Spleen (tissue), 11 donors: ENCODE data around the gene FGGY. TPM values are rescaled to one million over a fixed set of nuclear protein-coding genes. Genes with fewer than 3 reads are reported as not detected.

Experiments
- DNase-seq: peaks from one replicate; pipeline ENCODE4 v3.0.0-alpha.2; 2020
- H3K27ac ChIP-seq, 8 donors: fragments of 200-600 bp; sonication (generic) in 7 of 8; 1 replicate in 4 of 8; 2 replicates in 4 of 8; pipeline versions ENCODE4 v1.5.0 to v1.8.0; 2016 to 2021; ENCODE audit warnings: inconsistent platforms in 4 of 8, mild to moderate bottlenecking in 4 of 8, moderate library complexity in 1 of 8
- H3K27me3 ChIP-seq, 7 donors: fragments of 200-600 bp; sonication (generic) in 6 of 7; replicated peaks in 1 of 7; 1 replicate in 4 of 7; 2 replicates in 3 of 7; pipeline versions ENCODE4 v1.5.0 to v1.8.0; 2016 to 2021; ENCODE audit warnings: inconsistent platforms in 3 of 7, mild to moderate bottlenecking in 1 of 7
- H3K36me3 ChIP-seq, 6 donors: fragments of 200-600 bp; sonication (generic) in 5 of 6; 1 replicate in 4 of 6; 2 replicates in 2 of 6; pipeline versions ENCODE4 v1.5.0 to v1.8.0; 2016 to 2021; ENCODE audit warnings: inconsistent platforms in 2 of 6
- H3K4me1 ChIP-seq, 6 donors: fragments of 200-600 bp; sonication (generic) in 5 of 6; 1 replicate in 3 of 6; 2 replicates in 3 of 6; pipeline versions ENCODE4 v1.5.0 to v1.8.0; 2016 to 2021; ENCODE audit warnings: inconsistent platforms in 3 of 6
- H3K4me3 ChIP-seq, 8 donors: fragments of 200-600 bp; sonication (generic) in 7 of 8; 1 replicate in 4 of 8; 2 replicates in 4 of 8; pipeline versions ENCODE4 v1.5.0 to v1.8.0; 2016 to 2021; ENCODE audit warnings: inconsistent platforms in 4 of 8, mild to moderate bottlenecking in 4 of 8, moderate library complexity in 2 of 8
- H3K9me3 ChIP-seq, 8 donors: fragments of 200-600 bp; sonication (generic) in 7 of 8; 1 replicate in 4 of 8; 2 replicates in 4 of 8; pipeline versions ENCODE4 v1.5.0 to v1.8.0; 2016 to 2021; ENCODE audit warnings: inconsistent platforms in 4 of 8
- CTCF ChIP-seq, 11 experiments: fragments of 200-600 bp in 7 of 11; fragments of 450-650 bp in 4 of 11; sonication (generic) in 4 of 11; IDR thresholded peaks in 8 of 11; conservative IDR thresholded peaks in 3 of 11; 1 replicate in 7 of 11; 2 replicates in 4 of 11; pipeline versions ENCODE4 v1.4.0 to v1.8.0; 2016 to 2021; ENCODE audit warnings: antibody characterized with exemption in 11 of 11, inconsistent platforms in 4 of 11, mild to moderate bottlenecking in 1 of 11
- POLR2A ChIP-seq, 3 donors: fragments of 450-650 bp; IDR thresholded peaks; one replicate each; pipeline ENCODE4 v1.5.1; 2017; ENCODE audit warnings: antibody characterized with exemption in 3 of 3, mild to moderate bottlenecking in 1 of 3
- POLR2AphosphoS5 ChIP-seq, 3 donors: sonication (generic); formaldehyde crosslinking; IDR thresholded peaks; one replicate each; pipeline ENCODE4 v1.5.1; 2017; ENCODE audit warnings: antibody characterized with exemption in 3 of 3
- WGBS, 5 donors: extraction: QIAGEN DNeasy Blood & Tissue Kit in 3 of 5; methylation state at CpG; one replicate each; pipeline versions ENCODE4 v1.1.5 to v1.1.7; 2013 to 2018; 5-methylcytosine and 5-hydroxymethylcytosine counted together
- intact Hi-C: fragments of 100-400 bp; cut with DNase I; formaldehyde crosslinking; loops from one replicate; pipeline ENCODE4 v1.15.0; 2023; ENCODE audit warnings: low total_unique reads
- polyA plus RNA-seq, 3 donors: library from polyadenylated mRNA; stranded (reverse); fragments of 200-250 nt; gene quantifications; one replicate each; pipeline ENCODE4 v1.2.1, GENCODE V29; 2013
- total RNA-seq, 7 donors: library from RNA; depleted of rRNA in 3 of 7; stranded (reverse); fragments of >200 nt in 3 of 7; fragmentation: NEBNext Ultra II Directional in 4 of 7; extraction: Animal tissue kit (Norgen Biotek cat#: 25700) in 4 of 7; gene quantifications; one replicate each; pipeline versions ENCODE4 v1.1.0 to v1.2.1, GENCODE V29; 2016 to 2021
- donor health status: healthy with polysubstance abuse.
- donor health status: DM: no; HTN: no; CAD: no; lungs with moderate emphysema.
- donor health status: DM: no; HTN: no; CAD: no.
- donor health status: Bipolar disorder and iron deficiency.
- donor health status: healthy.
- donor health status: DM: no; HTN: no; CAD: no.
- donor health status: DM: yes; HTN: yes; CAD: no.

The FGGY gene
- total and polyA plus RNA-seq, 10 donors, result 1.7 to 27.8 (median 13.2) TPM

- DNase-seq, result no peak
- TF ChIP-seq POLR2AphosphoS5 (IDR thresholded peaks at IDR 0.05), result no peak
- TF ChIP-seq POLR2A (IDR thresholded peaks at IDR 0.05), result no peak
- no peak for TF ChIP-seq CTCF (IDR thresholded peaks at IDR 0.05 in 8 of 11, conservative IDR thresholded peaks at IDR 0.05 in 3 of 11)
- Histone ChIP-seq H3K27me3 (no peaks in the 10 kb centered on the region), H3K9me3 (no peaks in the 10 kb centered on the region), H3K4me3 (no peak overlapping the region), H3K36me3 (no peaks in the 10 kb centered on the region), H3K4me1 (no peaks in the 10 kb centered on the region), H3K27ac (no peak overlapping the region)
- intact Hi-C loops, result no loop called here
Observed at GRCh38 chr1:59601811-59602210, 304.9 kb downstream of the FGGY start.

GRCh38 chr1:59604191-59604590, 307.3 kb downstream of the FGGY start:
- intact Hi-C loops, result no loop called here
- peaks cover 0 to 20% (median 3%) of the 10 kb centered on the region in 6 donors for H3K36me3 ChIP-seq
- no peak overlapping the region for H3K4me3 ChIP-seq
- no peaks in the 10 kb centered on the region for H3K4me1 ChIP-seq
- TF ChIP-seq POLR2AphosphoS5 (IDR thresholded peaks at IDR 0.05) (no peak), POLR2A (IDR thresholded peaks at IDR 0.05) (no peak), CTCF (IDR thresholded peaks at IDR 0.05 in 8 of 11, conservative IDR thresholded peaks at IDR 0.05 in 3 of 11) (no peak)
- no peak for DNase-seq
- H3K27ac ChIP-seq, result no peak overlapping the region
- no peaks in the 10 kb centered on the region for H3K27me3 ChIP-seq
- H3K9me3 ChIP-seq, result no peaks in the 10 kb centered on the region

- Histone ChIP-seq H3K36me3 (peaks cover 0 to 28% (median 3%) of the 10 kb centered on the region in 6 donors), H3K27me3 (no peaks in the 10 kb centered on the region), H3K9me3 (peaks cover 0 to 3% (median 0%) of the 10 kb centered on the region in 8 donors), H3K27ac (no peak overlapping the region), H3K4me1 (no peaks in the 10 kb centered on the region), H3K4me3 (no peak overlapping the region)
- intact Hi-C loops, result no loop called here
- DNase-seq, result no peak
- TF ChIP-seq CTCF (IDR thresholded peaks at IDR 0.05 in 8 of 11, conservative IDR thresholded peaks at IDR 0.05 in 3 of 11), result no peak
- TF ChIP-seq POLR2AphosphoS5 (IDR thresholded peaks at IDR 0.05), result no peak
- no peak for TF ChIP-seq POLR2A (IDR thresholded peaks at IDR 0.05)
- WGBS, 5 donors, result 64 to 78% (median 69%) methylated on average over 3 of the region's 3 CpGs
Observed at GRCh38 chr1:59605184-59605583, 308.3 kb downstream of the FGGY start.

GRCh38 chr1:59605761-59606160, 308.9 kb downstream of the FGGY start:
- Histone ChIP-seq H3K4me3 (no peak overlapping the region), H3K9me3 (peaks cover 0 to 9% (median 2%) of the 10 kb centered on the region in 8 donors), H3K4me1 (no peaks in the 10 kb centered on the region), H3K36me3 (peaks cover 0 to 33% (median 4%) of the 10 kb centered on the region in 6 donors), H3K27ac (no peak overlapping the region), H3K27me3 (no peaks in the 10 kb centered on the region)
- DNase-seq, result no peak
- intact Hi-C loops, result no loop called here
- WGBS, 5 donors, result 0 to 41% (median 36%) methylated on average over 1 of the region's 1 CpG
- TF ChIP-seq POLR2A (IDR thresholded peaks at IDR 0.05) (no peak), CTCF (IDR thresholded peaks at IDR 0.05 in 8 of 11, conservative IDR thresholded peaks at IDR 0.05 in 3 of 11) (no peak), POLR2AphosphoS5 (IDR thresholded peaks at IDR 0.05) (no peak)
